T1000 (cell line): ENCODE measurements around the gene FGD4.
"Not testable (repeated sequence)": the region's sequence is repeated elsewhere in the genome, so short reads cannot be mapped to it uniquely, and the experiment has no call there.

ENCODE experiments used
- DNase-seq: peaks from one replicate; lab custom pipeline; 2025; ENCODE audit warnings: mixed read lengths; lab: John Stamatoyannopoulos, UW

FGD4 gene

GRCh38 chr12:32494656-32495055 is 95.3 kb downstream of the FGD4 start:
- DNase-seq: no peak

- DNase-seq: no peak
Measured at GRCh38 chr12:32496946-32497345, 97.6 kb downstream of the FGD4 start.

GRCh38 chr12:32497864-32498263 is 98.5 kb downstream of the FGD4 start:
- no peak for DNase-seq

GRCh38 chr12:32499048-32499447 is 99.7 kb downstream of the FGD4 start:
- DNase-seq: no peak

- no peak for DNase-seq
Measured at GRCh38 chr12:32501835-32502333, 102.5 kb downstream of the FGD4 start.

- DNase-seq: no peak
Measured at GRCh38 chr12:32502693-32503502, 103.5 kb downstream of the FGD4 start.

- DNase-seq: no peak
Measured at GRCh38 chr12:32503730-32504129, 104.4 kb downstream of the FGD4 start.

GRCh38 chr12:32504591-32504990 is 105.2 kb downstream of the FGD4 start:
- DNase-seq: no peak

GRCh38 chr12:32505067-32505945 is 105.9 kb downstream of the FGD4 start:
- DNase-seq: no peak

GRCh38 chr12:32507096-32507941 is 108.0 kb downstream of the FGD4 start:
- not testable (repeated sequence) for DNase-seq

- no peak for DNase-seq
Measured at GRCh38 chr12:32507942-32508320, 108.6 kb downstream of the FGD4 start.

- DNase-seq: no peak
Measured at GRCh38 chr12:32508626-32509025, 109.3 kb downstream of the FGD4 start.

- DNase-seq: no peak
Measured at GRCh38 chr12:32509328-32510091, 110.2 kb downstream of the FGD4 start.

- not testable (repeated sequence) for DNase-seq
Measured at GRCh38 chr12:32511976-32512375, 112.6 kb downstream of the FGD4 start.

- no peak for DNase-seq
Measured at GRCh38 chr12:32512379-32512778, 113.0 kb downstream of the FGD4 start.

- no peak for DNase-seq
Measured at GRCh38 chr12:32512910-32513309, 113.6 kb downstream of the FGD4 start.

- DNase-seq: no peak
Measured at GRCh38 chr12:32515137-32515873, 115.9 kb downstream of the FGD4 start.

- no peak for DNase-seq
Measured at GRCh38 chr12:32516230-32516629, 116.9 kb downstream of the FGD4 start.

GRCh38 chr12:32517966-32518365 is 118.6 kb downstream of the FGD4 start:
- DNase-seq: no peak

- no peak for DNase-seq
Measured at GRCh38 chr12:32519047-32519446, 119.7 kb downstream of the FGD4 start.
